Liver (tissue), 3 donors: ENCODE measurements around the gene GPR173.

Source experiments
- CTCF ChIP-seq: fragments of 150-350 bp; IDR thresholded peaks from 2 replicates; pipeline ENCODE4 v1.5.1; 2017; ENCODE audit warnings: improper control_type of control experiment, low read depth, low read length; ENCODE audit not compliant: missing input control
- EGR1 ChIP-seq, 2 donors: IDR thresholded peaks; 2 replicates each; pipeline ENCODE4 v1.6.1; 2016 to 2018; ENCODE audit warnings: antibody characterized with exemption in 2 of 2, low read depth in 2 of 2
- FOXA1 ChIP-seq: IDR thresholded peaks from 2 replicates; pipeline ENCODE4 v1.6.1; 2016; ENCODE audit warnings: antibody characterized with exemption
- JUND ChIP-seq, 2 donors: IDR thresholded peaks; 2 replicates each; pipeline ENCODE4 v1.6.1; 2016; ENCODE audit warnings: antibody characterized with exemption in 2 of 2
- MAX ChIP-seq: IDR thresholded peaks from 2 replicates; pipeline ENCODE4 v1.6.1; 2016; ENCODE audit warnings: antibody characterized with exemption
- REST ChIP-seq: IDR thresholded peaks from 2 replicates; pipeline ENCODE4 v1.6.1; 2016; ENCODE audit warnings: antibody characterized with exemption, mild to moderate bottlenecking
- SP1 ChIP-seq: IDR thresholded peaks from 2 replicates; pipeline ENCODE4 v1.6.1; 2018; ENCODE audit warnings: antibody characterized with exemption, mild to moderate bottlenecking
- donor health status: healthy.
- donor health status: healthy.

- TF ChIP-seq CTCF = no peak
- TF ChIP-seq FOXA1 = no peak
- TF ChIP-seq EGR1 (IDR thresholded peaks at IDR 0.05; ENCODE audit: low read depth in 2 of 2) = no peak
- no peak for TF ChIP-seq JUND (IDR thresholded peaks at IDR 0.05)
- TF ChIP-seq SP1 = no peak
- TF ChIP-seq REST = no peak
- TF ChIP-seq MAX = no peak
These were observed 3.6 kb upstream of the GPR173 start for GRCh38 chrX:53044995-53045394.
